H1 (cell line): Measurements from ENCODE around the gene GPR83. TPM values are rescaled to one million over a fixed set of nuclear protein-coding genes. Genes with fewer than 3 reads are reported as not detected.

ENCODE experiments used
- CTCF ChIA-PET: fragments of 300-600 bp; sonication (Branson Sonifier 250); formaldehyde crosslinking; loops from one replicate; lab custom pipeline; 2021; ENCODE audit not compliant: partially characterized antibody; lab: Charles Lee
- POLR2A ChIA-PET: fragments of 300-600 bp; sonication (Branson Sonifier 250); formaldehyde crosslinking; loops from one replicate; lab custom pipeline; 2021; ENCODE audit warnings: inconsistent platforms; ENCODE audit not compliant: partially characterized antibody; lab: Charles Lee
- DNase-seq, 2 experiments: peaks; one replicate each; pipeline versions ENCODE4 v3.0.0 to v3.0.0-alpha.2; 2010 to 2022; ENCODE audit warnings: low spot score in 2 of 2, low read depth in 1 of 2, mixed read lengths in 1 of 2
- FAIRE-seq: peaks from 2 replicates; lab custom pipeline; 2011; peaks lifted over from hg19 to GRCh38; lab: Jason Lieb, UNC
- H2AFZ ChIP-seq: 2 replicates; pipeline ENCODE4 v1.8.1; 2012; ENCODE audit warnings: low read length, inconsistent platforms
- H2AK5ac ChIP-seq: 2 replicates; pipeline ENCODE4 v1.6.1; 2013; ENCODE audit warnings: low read depth, low read length
- H2BK120ac ChIP-seq: replicated peaks from 2 replicates; pipeline ENCODE3; 2013; ENCODE audit warnings: low read depth, low read length, inconsistent platforms
- H2BK12ac ChIP-seq: 2 replicates; pipeline ENCODE4 v1.6.1; 2013; ENCODE audit warnings: low read depth, low read length
- H2BK15ac ChIP-seq: 2 replicates; pipeline ENCODE4 v1.6.1; 2013; ENCODE audit warnings: low read length
- H2BK20ac ChIP-seq: 2 replicates; pipeline ENCODE4 v1.6.1; 2013; ENCODE audit warnings: low read length
- H2BK5ac ChIP-seq: 2 replicates; pipeline ENCODE4 v1.6.1; 2013; ENCODE audit warnings: low read depth, low read length
- H3K14ac ChIP-seq: 2 replicates; pipeline ENCODE4 v1.6.1; 2013; ENCODE audit warnings: inconsistent platforms; ENCODE audit not compliant: insufficient read length
- H3K18ac ChIP-seq: 2 replicates; pipeline ENCODE4 v1.6.1; 2013; ENCODE audit warnings: low read length; ENCODE audit errors: extremely low read depth
- H3K23ac ChIP-seq: 2 replicates; pipeline ENCODE4 v1.6.1; 2013; ENCODE audit warnings: inconsistent platforms; ENCODE audit not compliant: insufficient read length
- H3K23me2 ChIP-seq: 2 replicates; pipeline ENCODE4 v1.6.1; 2013; ENCODE audit warnings: low read depth, low read length
- H3K27ac ChIP-seq: 2 replicates; pipeline ENCODE4 v1.6.1; 2011; ENCODE audit warnings: low read depth, low read length, inconsistent platforms
- H3K27me3 ChIP-seq, 4 experiments: replicated peaks in 1 of 4; 1 replicate in 1 of 4; 2 replicates in 3 of 4; pipeline versions ENCODE4 v1.6.1 to v1.8.1; 2011 to 2013; ENCODE audit warnings: low read length in 3 of 4, mild to moderate bottlenecking in 3 of 4, inconsistent platforms in 2 of 4, mixed read lengths in 2 of 4, moderate library complexity in 1 of 4; ENCODE audit not compliant: control insufficient read depth in 3 of 4, insufficient read depth in 3 of 4; ENCODE audit errors: extremely low read depth in 1 of 4
- H3K36me3 ChIP-seq, 4 experiments: 2 replicates each; pipeline versions ENCODE4 v1.6.1 to v1.8.1; 2011 to 2013; ENCODE audit warnings: mild to moderate bottlenecking in 4 of 4, low read length in 3 of 4, moderate library complexity in 2 of 4, control low read depth in 1 of 4, inconsistent platforms in 1 of 4; ENCODE audit not compliant: insufficient read depth in 4 of 4, control insufficient read depth in 2 of 4
- H3K4ac ChIP-seq: replicated peaks from 2 replicates; pipeline ENCODE3; 2013; ENCODE audit warnings: low read length, low read depth, mixed read lengths, inconsistent platforms; ENCODE audit not compliant: insufficient read length
- H3K4me1 ChIP-seq, 4 experiments: replicated peaks in 1 of 4; 1 replicate in 1 of 4; 2 replicates in 3 of 4; pipeline versions ENCODE4 v1.6.1 to v1.8.1; 2011 to 2013; ENCODE audit warnings: low read length in 3 of 4, inconsistent platforms in 2 of 4, mixed read lengths in 1 of 4; ENCODE audit not compliant: insufficient read depth in 4 of 4, control insufficient read depth in 3 of 4
- H3K4me2 ChIP-seq, 2 experiments: 2 replicates each; pipeline versions ENCODE4 v1.6.1 to v1.8.1; 2011 to 2013; ENCODE audit warnings: low read depth in 2 of 2, low read length in 2 of 2, control low read depth in 1 of 2, inconsistent platforms in 1 of 2, mild to moderate bottlenecking in 1 of 2; ENCODE audit not compliant: insufficient read depth in 1 of 2
- H3K4me3 ChIP-seq, 4 experiments: fragments of 200-600, 300-600 bp in 1 of 4; sonication (generic), shearing (Covaris generic), sonication (Bioruptor Twin) in 1 of 4; 2 replicates each; pipeline versions ENCODE4 v1.5.1 to v1.8.1; 2011 to 2016; ENCODE audit warnings: low read length in 4 of 4, low read depth in 3 of 4, control low read depth in 2 of 4, inconsistent platforms in 2 of 4, mild to moderate bottlenecking in 2 of 4, mixed read lengths in 1 of 4, moderate library complexity in 1 of 4; ENCODE audit not compliant: insufficient read depth in 2 of 4; ENCODE audit errors: extremely low read depth in 1 of 4
- H3K56ac ChIP-seq: replicated peaks from 2 replicates; pipeline ENCODE3; 2013; ENCODE audit warnings: low read depth, mild to moderate bottlenecking, mixed read lengths, low read length, inconsistent platforms; ENCODE audit not compliant: insufficient read length
- H3K79me1 ChIP-seq: 2 replicates; pipeline ENCODE4 v1.6.1; 2013; ENCODE audit warnings: low read depth, low read length, control low read depth
- H3K79me2 ChIP-seq, 2 experiments: 2 replicates each; pipeline versions ENCODE4 v1.6.1 to v1.8.1; 2012 to 2013; ENCODE audit warnings: low read length in 2 of 2, mild to moderate bottlenecking in 2 of 2, inconsistent platforms in 1 of 2; ENCODE audit not compliant: insufficient read depth in 2 of 2, control insufficient read depth in 1 of 2
- H3K9ac ChIP-seq, 4 experiments: replicated peaks in 1 of 4; 1 replicate in 1 of 4; 2 replicates in 3 of 4; pipeline versions ENCODE4 v1.6.1 to v1.8.1; 2011 to 2013; ENCODE audit warnings: low read depth in 3 of 4, low read length in 3 of 4, control low read depth in 2 of 4, mild to moderate bottlenecking in 2 of 4, moderate library complexity in 2 of 4, inconsistent platforms in 1 of 4; ENCODE audit errors: extremely low read depth in 1 of 4
- H3K9me3 ChIP-seq, 2 experiments: 2 replicates each; pipeline versions ENCODE4 v1.6.1 to v1.8.1; 2012 to 2013; ENCODE audit warnings: mild to moderate bottlenecking in 2 of 2, moderate library complexity in 2 of 2, control low read depth in 1 of 2, inconsistent platforms in 1 of 2, low read depth in 1 of 2, low read length in 1 of 2, mixed read lengths in 1 of 2; ENCODE audit not compliant: insufficient read depth in 2 of 2
- H4K20me1 ChIP-seq, 2 experiments: replicated peaks in 1 of 2; 2 replicates each; pipeline versions ENCODE3 to v1.8.1; 2011 to 2013; ENCODE audit warnings: inconsistent platforms in 2 of 2, low read length in 2 of 2, mild to moderate bottlenecking in 1 of 2; ENCODE audit not compliant: insufficient read depth in 2 of 2, control insufficient read depth in 1 of 2
- H4K5ac ChIP-seq: 2 replicates; pipeline ENCODE4 v1.6.1; 2013; ENCODE audit warnings: low read length, low read depth, mixed read lengths, inconsistent platforms; ENCODE audit not compliant: insufficient read length
- H4K8ac ChIP-seq: 2 replicates; pipeline ENCODE4 v1.8.0; 2013; ENCODE audit warnings: mild to moderate bottlenecking, moderate library complexity, low read length, inconsistent platforms; ENCODE audit not compliant: insufficient read depth; ENCODE audit errors: extremely low read depth
- H4K91ac ChIP-seq: replicated peaks from 2 replicates; pipeline ENCODE3; 2013; ENCODE audit warnings: low read length, mixed read lengths, inconsistent platforms; ENCODE audit not compliant: insufficient read length
- CTCF ChIP-seq, 3 experiments: IDR thresholded peaks; 1 replicate in 2 of 3; 2 replicates in 1 of 3; pipeline versions ENCODE4 v1.5.1 to v1.6.1; 2011; ENCODE audit warnings: low read length in 3 of 3, mild to moderate bottlenecking in 3 of 3, inconsistent platforms in 2 of 3, low read depth in 1 of 3, moderate library complexity in 1 of 3; ENCODE audit not compliant: insufficient read depth in 1 of 3; ENCODE audit errors: control extremely low read depth in 1 of 3
- NRF1 ChIP-seq: IDR thresholded peaks from 2 replicates; pipeline ENCODE4 v1.6.1; 2011; ENCODE audit warnings: mild to moderate bottlenecking, low read depth, low read length, improper control_type of control experiment
- POLR2A ChIP-seq, 2 experiments: IDR thresholded peaks; 1 replicate in 1 of 2; 2 replicates in 1 of 2; pipeline ENCODE4 v1.6.1; 2011; ENCODE audit warnings: low read depth in 2 of 2, low read length in 2 of 2, mild to moderate bottlenecking in 2 of 2; ENCODE audit errors: control extremely low read depth in 1 of 2
- RAD21 ChIP-seq, 2 experiments: IDR thresholded peaks in 1 of 2; conservative IDR thresholded peaks in 1 of 2; 2 replicates each; pipeline ENCODE4 v1.6.1; 2011; ENCODE audit warnings: low read depth in 2 of 2, low read length in 2 of 2, improper control_type of control experiment in 1 of 2, inconsistent platforms in 1 of 2, mild to moderate bottlenecking in 1 of 2, moderate library complexity in 1 of 2
- SIN3A ChIP-seq, 2 experiments: IDR thresholded peaks in 1 of 2; conservative IDR thresholded peaks in 1 of 2; 2 replicates each; pipeline ENCODE4 v1.6.1; 2011 to 2012; ENCODE audit warnings: low read length in 2 of 2, improper control_type of control experiment in 1 of 2, low read depth in 1 of 2, mild to moderate bottlenecking in 1 of 2
- SP2 ChIP-seq: IDR thresholded peaks from 2 replicates; pipeline ENCODE4 v1.6.1; 2012; ENCODE audit warnings: mild to moderate bottlenecking, low read length, inconsistent platforms
- WGBS, 2 experiments: shearing (Covaris generic) in 1 of 2; methylation state at CpG; one replicate each; pipeline versions ENCODE4 v1.1.6 to v1.1.7; 2013 to 2015; ENCODE audit warnings: low lambda C conversion rate in 2 of 2, mixed read lengths in 2 of 2, inconsistent platforms in 1 of 2, low coverage in 1 of 2, missing lambda C conversion rate in 1 of 2; ENCODE audit not compliant: insufficient replicate concordance in 2 of 2, insufficient coverage in 1 of 2, insufficient read length in 1 of 2; ENCODE audit errors: extremely low coverage in 1 of 2, missing lambda C conversion rate in 1 of 2; 5-methylcytosine and 5-hydroxymethylcytosine counted together
- polyA plus RNA-seq, 7 experiments: library from polyadenylated mRNA; depleted of rRNA in 3 of 7; stranded (reverse) in 5 of 7; unstranded in 2 of 7; fragments of >200 nt in 5 of 7; fragments of 200-250 nt in 2 of 7; gene quantifications; 1 replicate in 5 of 7; 2 replicates in 1 of 7; 4 replicates in 1 of 7; pipeline versions ENCODE4 v1.2.1 to v1.2.3, GENCODE V29; 2011 to 2013; ENCODE audit warnings: missing spikeins in 2 of 7, mixed read lengths in 2 of 7
- total RNA-seq: library from RNA; stranded (reverse); fragmentation: NEBNext Ultra II Directional; extraction: Animal tissue kit (Norgen Biotek cat#: 25700); gene quantifications from 2 replicates; pipeline ENCODE4 v1.2.1, GENCODE V29; 2021

Gene GPR83
- total and polyA plus RNA-seq, 2 of the 8 experiments (the other 6 are each of a cell fraction or from before 2014, with no cell fraction given): 0.30 to 1.5 TPM

GRCh38 chr11:94417386-94417987 lies 16.3 kb upstream of the GPR83 start:
- no peak overlapping the region for H3K4ac ChIP-seq
- H4K5ac ChIP-seq: no peak overlapping the region
- H3K18ac ChIP-seq: no peak overlapping the region
- no peaks in the 10 kb centered on the region for H3K79me1 ChIP-seq
- ChIA-PET CTCF (interaction anchor here (0.6 to 6.3 kb wide), 28 partner anchors 9 to 677 kb away, joined by 3 to 36 read pairs (median 4); no protein-coding TSS in a partner anchor), POLR2A (interaction anchor here (0.6 to 2.2 kb wide), 5 partner anchors 13 to 234 kb away, joined by 3 to 5 read pairs (median 3); no protein-coding TSS in a partner anchor)
- no peak overlapping the region for H3K4me2 ChIP-seq
- no peaks in the 10 kb centered on the region for H4K20me1 ChIP-seq
- no peaks in the 10 kb centered on the region for H3K4me1 ChIP-seq
- no peak for FAIRE-seq
- DNase-seq: no peak
- no peak overlapping the region for H2BK12ac ChIP-seq
- no peak overlapping the region for H2BK15ac ChIP-seq
- peaks cover 0 to 5% (median under 1%) of the 10 kb centered on the region in 4 experiments; a peak in 1 of 8 replicates for H3K36me3 ChIP-seq
- no peak overlapping the region for H3K56ac ChIP-seq
- H4K8ac ChIP-seq: no peak overlapping the region
- no peak overlapping the region for H3K14ac ChIP-seq
- no peaks in the 10 kb centered on the region for H3K23me2 ChIP-seq
- H2BK5ac ChIP-seq: no peak overlapping the region
- H3K27ac ChIP-seq: no peak overlapping the region
- H2BK120ac ChIP-seq: no peak overlapping the region
- H2AK5ac ChIP-seq: no peak overlapping the region
- H3K9me3 ChIP-seq: no peaks in the 10 kb centered on the region
- no peak overlapping the region for H2AFZ ChIP-seq
- no peaks in the 10 kb centered on the region for H3K79me2 ChIP-seq
- TF ChIP-seq RAD21 (IDR thresholded peaks at IDR 0.05 in 1 of 2, conservative IDR thresholded peaks at IDR 0.05 in 1 of 2; ENCODE audit: low read depth in 2 of 2, low read length in 2 of 2) (peak; percentile 70 to 74), SP2 (no peak), SIN3A (conservative IDR thresholded peaks at IDR 0.05 in 1 of 2, IDR thresholded peaks at IDR 0.05 in 1 of 2; ENCODE audit: low read depth in 1 of 2, low read length in 2 of 2) (no peak), NRF1 (no peak), CTCF (IDR thresholded peaks at IDR 0.05; ENCODE audit: control extremely low read depth in 1 of 3, insufficient read depth in 1 of 3, low read depth in 1 of 3, low read length in 3 of 3) (peak in 2 of 3 experiments; percentile 50 to 57; a peak in 3 of 4 replicates), POLR2A (IDR thresholded peaks at IDR 0.05; ENCODE audit: control extremely low read depth in 1 of 2, low read depth in 2 of 2, low read length in 2 of 2) (no peak)
- H2BK20ac ChIP-seq: no peak overlapping the region
- H3K23ac ChIP-seq: no peak overlapping the region
- H3K9ac ChIP-seq: no peak overlapping the region
- H3K4me3 ChIP-seq: no peak overlapping the region
- H3K27me3 ChIP-seq: no peaks in the 10 kb centered on the region
- WGBS, 2 experiments: 83% methylated on average over 4 of the region's 4 CpGs; no CpG with 5 or more reads in 1 of the 2 experiments
- no peak overlapping the region for H4K91ac ChIP-seq
